Activated effector memory CD4-positive, alpha-beta T cell treated with anti-CD3 and anti-CD28 coated beads, Interleukin-2, amount 50 U/mL, for 16 hours (primary cell): Measurements from ENCODE around the gene TCN2.
"Not testable (repeated sequence)": the region's sequence is repeated elsewhere in the genome, so short reads cannot be mapped to it uniquely, and the experiment has no call there.

ENCODE experiments used
- DNase-seq: peaks from one replicate; pipeline ENCODE4 v3.0.0-alpha.2; 2020

The TCN2 gene

GRCh38 chr22:30614268-30614667, 7.3 kb downstream of the TCN2 start:
- no peak for DNase-seq

- DNase-seq = no peak
Observed at GRCh38 chr22:30614879-30615278, 7.9 kb downstream of the TCN2 start.

GRCh38 chr22:30615543-30615954, 8.6 kb downstream of the TCN2 start:
- DNase-seq = no peak

- no peak for DNase-seq
Observed at GRCh38 chr22:30617819-30618218, 10.8 kb downstream of the TCN2 start.

GRCh38 chr22:30619909-30620308, 12.9 kb downstream of the TCN2 start:
- not testable (repeated sequence) for DNase-seq

GRCh38 chr22:30626413-30626812, 19.4 kb downstream of the TCN2 start:
- no peak for DNase-seq

GRCh38 chr22:30627471-30627870, 20.5 kb downstream of the TCN2 start:
- no peak for DNase-seq

- no peak for DNase-seq
Observed at GRCh38 chr22:30628491-30628890, 21.5 kb downstream of the TCN2 start.

- DNase-seq = not testable (repeated sequence)
Observed at GRCh38 chr22:30631469-30631868, 24.5 kb downstream of the TCN2 start.

- DNase-seq = peak; percentile 97
Observed at GRCh38 chr22:30634471-30635233, 27.7 kb downstream of the TCN2 start.

GRCh38 chr22:30635273-30636225, 28.6 kb downstream of the TCN2 start, which contains the start of gene SLC35E4:
TSS of gene SLC35E4 (plus strand) at chr22:30635781. CDS start at chr22:30636451, 670 bp downstream.
- DNase-seq = peak; percentile 98

GRCh38 chr22:30636226-30637077, 29.5 kb downstream of the TCN2 start:
- DNase-seq = peak; percentile 72

GRCh38 chr22:30637701-30638114, 30.7 kb downstream of the TCN2 start:
- no peak for DNase-seq

- DNase-seq = no peak
Observed at GRCh38 chr22:30640361-30640760, 33.4 kb downstream of the TCN2 start.

GRCh38 chr22:30640839-30641430, 34.0 kb downstream of the TCN2 start:
- no peak for DNase-seq

- no peak for DNase-seq
Observed at GRCh38 chr22:30643055-30643875, 36.3 kb downstream of the TCN2 start.

GRCh38 chr22:30646518-30647160, 39.7 kb downstream of the TCN2 start:
- DNase-seq = no peak

- no peak for DNase-seq
Observed at GRCh38 chr22:30647536-30647935, 40.6 kb downstream of the TCN2 start.

- DNase-seq = no peak
Observed at GRCh38 chr22:30648825-30649224, 41.9 kb downstream of the TCN2 start.

GRCh38 chr22:30649430-30650007, 42.5 kb downstream of the TCN2 start:
- peak; percentile 95 for DNase-seq
